Breast epithelium (tissue), 4 donors: Measurements from ENCODE around the gene UBN2. TPM values are rescaled to one million over a fixed set of nuclear protein-coding genes. Genes with fewer than 3 reads are reported as not detected.

ENCODE experiments used
- DNase-seq, 2 donors: peaks; one replicate each; pipeline ENCODE4 v3.0.0-alpha.2; 2019; ENCODE audit warnings: low spot score in 2 of 2
- H3K27ac ChIP-seq, 2 donors: fragments of 200-600 bp; sonication (generic) in 1 of 2; one replicate each; pipeline ENCODE4 v1.5.1; 2016 to 2019; ENCODE audit warnings: mild to moderate bottlenecking in 1 of 2
- H3K27me3 ChIP-seq, 2 donors: fragments of 200-600 bp; sonication (generic) in 1 of 2; one replicate each; pipeline versions ENCODE4 v1.5.1 to v1.6.0; 2017 to 2019; ENCODE audit warnings: control low read depth in 1 of 2, mild to moderate bottlenecking in 1 of 2
- H3K36me3 ChIP-seq: fragments of 200-600 bp; one replicate; pipeline ENCODE4 v1.5.1; 2019
- H3K4me1 ChIP-seq, 2 donors: fragments of 200-600 bp; sonication (generic); one replicate each; pipeline ENCODE4 v1.5.1; 2016 to 2019; ENCODE audit warnings: control low read depth in 1 of 2
- H3K4me3 ChIP-seq, 3 donors: fragments of 200-600 bp; sonication (generic); 1 replicate in 2 of 3; 2 replicates in 1 of 3; pipeline ENCODE4 v1.5.1; 2016 to 2019; ENCODE audit warnings: mild to moderate bottlenecking in 3 of 3, moderate library complexity in 2 of 3
- H3K9me3 ChIP-seq, 2 donors: fragments of 200-600 bp; sonication (generic) in 1 of 2; one replicate each; pipeline ENCODE4 v1.5.1; 2016 to 2019; ENCODE audit warnings: control low read depth in 1 of 2
- CTCF ChIP-seq, 3 donors: fragments of 450-650 bp; IDR thresholded peaks; one replicate each; pipeline ENCODE4 v1.5.1; 2016 to 2017; ENCODE audit warnings: antibody characterized with exemption in 3 of 3, mild to moderate bottlenecking in 3 of 3, moderate library complexity in 3 of 3
- POLR2A ChIP-seq: fragments of 450-650 bp; IDR thresholded peaks from one replicate; pipeline ENCODE4 v1.6.1; 2016; ENCODE audit warnings: antibody characterized with exemption, mild to moderate bottlenecking, moderate library complexity
- POLR2AphosphoS5 ChIP-seq, 3 donors: sonication (generic); formaldehyde crosslinking; IDR thresholded peaks; one replicate each; pipeline ENCODE4 v1.6.1; 2017; ENCODE audit warnings: antibody characterized with exemption in 3 of 3
- intact Hi-C: fragments of 100-400 bp; cut with DNase I; formaldehyde crosslinking; loops from one replicate; pipeline ENCODE4 v1.15.1; 2023; ENCODE audit warnings: low total_unique reads
- total RNA-seq, 3 donors: library from RNA; depleted of rRNA; stranded (reverse); fragments of >200 nt; gene quantifications; one replicate each; pipeline ENCODE4 v1.1.0, GENCODE V29; 2016

UBN2 gene
- 10 to 100 TPM; 12.8 to 26.8 (median 20.0) TPM for total RNA-seq

GRCh38 chr7:139230774-139231512, at the start of gene UBN2:
Gene UBN2, plus strand, starts transcription at chr7:139231237. Its CDS starts 248 bp downstream, at chr7:139231485.
- DNase-seq: peak; percentile 92 to 93
- Histone ChIP-seq H3K36me3 (no peaks in the 10 kb centered on the region), H3K4me3 (peak within 1 kb of the TSS; percentile 87 to 100 (median 96)), H3K27ac (peak within 1 kb of the TSS; percentile 93 to 99), H3K9me3 (no peaks in the 10 kb centered on the region), H3K27me3 (no peaks in the 10 kb centered on the region), H3K4me1 (no peaks in the 10 kb centered on the region)
- intact Hi-C loops: no loop called here
- peak; percentile 24 to 73 (median 51) for TF ChIP-seq POLR2AphosphoS5 (IDR thresholded peaks at IDR 0.05)
- TF ChIP-seq POLR2A: peak; percentile 46
- TF ChIP-seq CTCF (IDR thresholded peaks at IDR 0.05): no peak

GRCh38 chr7:139181404-139181803, 49.6 kb upstream of the UBN2 start:
- TF ChIP-seq POLR2AphosphoS5 (IDR thresholded peaks at IDR 0.05): no peak
- TF ChIP-seq POLR2A: no peak
- no peak for TF ChIP-seq CTCF (IDR thresholded peaks at IDR 0.05)
- Histone ChIP-seq H3K4me1 (no peaks in the 10 kb centered on the region), H3K9me3 (no peaks in the 10 kb centered on the region), H3K27ac (no peak overlapping the region), H3K36me3 (no peaks in the 10 kb centered on the region), H3K27me3 (no peaks in the 10 kb centered on the region), H3K4me3 (no peak overlapping the region)
- no peak for DNase-seq
- intact Hi-C loops: no loop called here

DNA sequence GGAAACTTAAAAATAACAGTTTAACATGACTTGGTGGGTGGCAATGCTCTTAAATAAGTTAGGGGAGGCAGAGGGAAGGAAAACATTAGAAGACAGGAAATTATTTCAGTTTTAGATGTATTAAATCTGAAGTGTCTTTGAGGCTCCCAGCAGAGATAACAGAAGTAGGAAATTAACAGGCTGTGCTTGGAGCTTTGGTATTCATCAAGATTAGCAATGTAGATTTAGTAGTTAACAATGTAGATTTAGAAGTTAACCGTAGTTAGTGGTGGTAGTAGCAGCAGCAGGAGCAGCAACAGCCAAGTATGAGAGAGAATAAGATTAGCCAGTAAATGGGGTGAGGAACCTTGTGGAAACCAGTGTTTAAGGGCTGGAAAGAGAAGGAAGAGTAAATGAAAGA, 48.7 kb upstream of the UBN2 start:
- no peaks in the 10 kb centered on the region for H3K4me1 ChIP-seq
- H3K4me3 ChIP-seq: no peak overlapping the region
- H3K27ac ChIP-seq: no peak overlapping the region
- no peaks in the 10 kb centered on the region for H3K36me3 ChIP-seq
- TF ChIP-seq CTCF (IDR thresholded peaks at IDR 0.05) (no peak), POLR2AphosphoS5 (IDR thresholded peaks at IDR 0.05) (no peak), POLR2A (no peak)
- intact Hi-C loops: no loop called here
- DNase-seq: no peak
- H3K9me3 ChIP-seq: no peaks in the 10 kb centered on the region
- H3K27me3 ChIP-seq: no peaks in the 10 kb centered on the region

DNA sequence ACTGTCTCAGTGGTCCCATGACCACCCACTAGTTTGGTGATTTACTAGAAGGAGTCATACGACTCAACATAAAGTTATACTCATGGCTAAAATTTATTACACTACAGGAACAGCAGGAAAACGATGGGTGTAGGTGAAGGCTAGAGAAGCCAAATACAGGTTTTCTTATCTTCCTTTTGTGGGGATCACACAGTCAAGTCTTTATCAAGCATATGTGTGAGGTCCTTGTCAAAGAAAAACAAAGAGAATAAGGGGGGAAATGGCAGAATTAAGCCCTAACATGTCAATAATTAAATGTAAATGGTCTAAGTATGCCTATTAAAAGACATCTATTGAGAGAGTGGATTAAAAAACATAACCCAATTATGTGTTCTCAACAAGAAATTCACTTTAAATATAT, 47.8 kb upstream of the UBN2 start:
- DNase-seq: no peak
- Histone ChIP-seq H3K27me3 (no peaks in the 10 kb centered on the region), H3K9me3 (no peaks in the 10 kb centered on the region), H3K4me3 (no peak overlapping the region), H3K27ac (no peak overlapping the region), H3K4me1 (no peaks in the 10 kb centered on the region), H3K36me3 (no peaks in the 10 kb centered on the region)
- intact Hi-C loops: no loop called here
- TF ChIP-seq POLR2AphosphoS5 (IDR thresholded peaks at IDR 0.05) (no peak), CTCF (IDR thresholded peaks at IDR 0.05) (no peak), POLR2A (no peak)

GRCh38 chr7:139183878-139184338, 47.1 kb upstream of the UBN2 start:
- DNase-seq: no peak

More at GRCh38 chr7:139183878-139184338, 47.1 kb upstream of the UBN2 start:
- H3K36me3 ChIP-seq: no peaks in the 10 kb centered on the region
- H3K9me3 ChIP-seq: no peaks in the 10 kb centered on the region
- no peak overlapping the region for H3K27ac ChIP-seq
- no peak for TF ChIP-seq POLR2A
- no peak for TF ChIP-seq POLR2AphosphoS5 (IDR thresholded peaks at IDR 0.05)
- TF ChIP-seq CTCF (IDR thresholded peaks at IDR 0.05): no peak
- intact Hi-C loops: no loop called here
- no peak overlapping the region for H3K4me3 ChIP-seq
- no peaks in the 10 kb centered on the region for H3K4me1 ChIP-seq
- H3K27me3 ChIP-seq: no peaks in the 10 kb centered on the region
